Dedifferentiated amniotic fluid mesenchymal stem cell (primary cell): ENCODE results near the gene ACTR1B.
"Not testable (repeated sequence)": the region's sequence is repeated elsewhere in the genome, so short reads cannot be mapped to it uniquely, and the experiment has no call there.

Source experiments
- DNase-seq: peaks from one replicate; pipeline ENCODE4 v3.0.0-alpha.2; 2016; ENCODE audit errors: extremely low spot score

The ACTR1B gene

GRCh38 chr2:97658691-97659157, 5.1 kb downstream of the ACTR1B start:
- no peak for DNase-seq

DNA sequence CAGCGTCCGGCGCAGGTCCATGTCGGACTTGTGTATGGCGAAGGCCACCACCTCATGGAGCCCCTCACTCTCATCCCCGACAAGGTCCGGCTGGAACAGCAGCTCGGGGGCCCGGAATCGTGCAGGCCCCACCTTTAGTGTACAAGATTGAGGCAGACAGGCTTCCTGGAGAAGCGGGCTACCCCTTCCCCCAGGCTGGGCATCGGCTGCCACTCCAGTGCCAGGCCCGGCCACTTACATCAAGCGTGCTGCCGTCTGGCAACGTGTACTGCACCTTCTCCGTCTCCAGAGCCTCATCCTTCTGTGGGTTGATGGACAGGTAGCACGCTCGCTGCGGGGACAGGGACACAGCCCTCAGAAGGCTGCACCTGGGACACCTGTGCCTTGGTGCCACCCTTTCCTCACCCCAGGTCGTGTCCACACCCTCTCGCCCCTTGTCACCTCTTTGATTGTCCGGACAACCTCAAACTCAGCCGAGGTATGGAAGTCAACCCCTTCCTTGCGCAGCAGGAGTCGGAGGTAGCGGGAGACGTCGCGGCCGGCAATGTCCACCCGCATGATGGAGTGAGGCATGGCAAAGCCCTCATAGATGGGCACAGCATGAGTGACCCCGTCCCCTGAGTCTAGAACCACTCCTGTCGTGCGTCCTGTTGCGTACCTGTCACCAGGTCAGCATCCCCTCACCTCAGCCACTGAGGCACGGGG, 5.7 kb downstream of the ACTR1B start:
- DNase-seq: no peak

DNA sequence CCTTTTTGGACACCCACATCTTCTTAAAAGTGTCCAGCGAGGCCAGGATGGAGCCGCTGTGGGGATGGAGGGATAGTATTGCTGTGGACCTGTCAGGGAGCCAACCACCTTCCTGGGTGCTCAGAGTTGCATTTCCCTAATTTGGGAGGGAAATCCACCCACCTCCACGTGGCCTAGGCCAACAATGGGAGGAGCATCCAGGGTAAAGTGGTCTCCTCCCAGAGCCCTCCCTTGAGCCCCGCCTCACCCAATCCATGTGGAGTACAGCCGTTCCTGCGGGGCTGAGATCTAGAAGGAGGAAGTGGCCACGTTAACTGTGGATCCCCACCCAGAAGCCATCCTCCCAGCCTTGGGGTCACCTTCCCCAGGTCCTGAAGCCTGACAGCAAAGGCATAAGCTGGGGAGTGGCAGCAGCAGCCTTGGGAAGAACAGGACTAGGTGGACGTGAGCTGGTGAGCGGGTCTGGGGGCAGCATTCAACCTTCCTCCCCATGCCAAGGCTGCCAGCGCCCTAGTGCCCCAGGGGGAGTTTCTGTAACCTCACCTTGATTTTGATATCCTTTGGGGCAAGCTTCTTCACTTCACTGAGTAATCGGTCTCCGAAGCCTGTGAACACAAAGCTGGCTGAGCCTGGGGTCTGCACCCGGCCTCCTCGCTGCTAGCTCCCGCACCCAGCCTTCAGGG, 6.8 kb downstream of the ACTR1B start:
- DNase-seq: no peak

DNA sequence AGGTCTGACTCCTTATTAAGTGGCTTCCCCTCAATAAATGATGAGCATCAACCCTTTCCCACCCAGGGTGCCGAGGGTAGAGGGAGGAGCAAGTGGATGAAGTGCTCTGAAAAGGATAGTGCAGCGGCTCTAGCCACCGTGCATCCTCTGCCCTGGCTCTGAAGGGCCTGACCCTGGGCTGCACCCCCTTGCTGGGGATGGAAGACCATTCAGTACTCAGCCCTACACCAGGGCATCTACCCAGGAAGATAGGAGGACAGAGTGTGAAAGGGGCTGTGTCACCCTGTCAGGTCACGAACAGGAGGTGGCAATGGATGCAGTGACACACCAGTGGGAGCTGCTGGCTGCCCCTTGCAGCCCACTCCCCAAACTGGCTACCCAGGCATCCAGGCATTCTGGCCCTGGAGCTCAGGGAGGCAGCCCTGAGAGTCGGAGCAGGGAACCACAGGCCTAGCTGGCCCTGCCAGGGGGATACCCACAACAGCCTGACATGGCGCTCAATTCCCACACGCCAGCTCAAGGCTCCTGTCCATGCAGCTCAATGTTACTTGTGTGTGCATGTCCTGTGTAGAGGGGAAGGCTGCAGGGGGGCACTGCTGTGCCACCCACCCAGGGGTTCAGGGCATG, 7.6 kb downstream of the ACTR1B start:
- DNase-seq: no peak

- DNase-seq: no peak
Observed at GRCh38 chr2:97654791-97655190, 9.1 kb downstream of the ACTR1B start.

- no peak for DNase-seq
Observed at GRCh38 chr2:97654309-97654708, 9.5 kb downstream of the ACTR1B start.

DNA sequence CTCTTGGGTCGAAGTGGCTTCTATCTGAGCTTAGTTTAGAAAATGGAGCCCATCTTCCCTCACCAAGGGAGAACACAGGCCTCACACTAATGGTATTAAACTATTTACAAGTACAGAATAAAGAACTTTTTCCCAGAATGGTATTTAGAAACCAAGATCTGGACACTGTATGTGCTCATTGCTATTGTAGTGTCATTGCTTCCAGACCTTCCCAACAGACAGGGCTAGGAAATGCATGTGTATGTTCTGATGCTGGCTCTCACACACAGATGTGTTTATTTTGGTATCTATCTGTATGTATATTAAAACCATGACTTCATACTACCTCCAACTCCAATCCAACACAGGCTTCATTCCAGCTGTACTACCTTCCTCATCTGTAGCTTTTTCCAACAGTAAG, 10.0 kb downstream of the ACTR1B start:
- DNase-seq: no peak

DNA sequence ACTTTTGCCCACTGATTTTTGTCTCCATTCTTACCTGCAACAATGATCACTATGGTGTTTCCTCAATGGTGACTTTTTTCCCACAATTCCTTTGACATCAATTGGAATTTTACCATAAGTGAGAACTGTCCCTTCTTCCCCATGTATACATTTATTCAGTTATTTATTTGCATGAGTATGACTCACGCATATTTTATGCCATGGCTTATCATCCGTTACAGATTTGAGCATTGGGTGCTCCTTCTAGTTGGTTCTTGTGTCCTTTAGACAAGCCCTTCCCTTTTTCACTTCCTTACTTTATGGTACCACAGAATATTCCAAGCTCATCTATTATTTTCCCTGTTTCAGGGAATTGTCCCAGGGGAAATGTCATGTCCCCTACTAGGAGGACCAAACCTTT, 10.4 kb downstream of the ACTR1B start:
- DNase-seq: no peak

DNA sequence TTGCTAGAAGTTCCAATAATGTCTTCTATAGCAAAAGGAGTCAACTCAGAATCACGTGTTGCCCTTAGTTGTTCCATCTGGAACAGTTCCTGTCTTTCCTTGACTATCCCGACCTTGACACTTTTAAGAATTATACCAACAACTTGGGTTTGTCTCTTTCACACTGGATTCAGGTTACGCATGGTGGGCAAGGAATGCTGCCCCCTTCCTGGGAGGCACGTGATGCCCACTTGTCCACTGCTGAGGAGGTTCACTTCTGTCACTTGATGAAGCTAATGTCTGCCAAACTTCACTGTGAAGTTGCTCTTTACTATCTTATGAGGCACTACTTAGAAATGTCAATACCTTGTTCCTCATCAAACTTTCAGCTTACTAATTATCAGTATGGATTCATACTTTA, 12.7 kb downstream of the ACTR1B start:
- DNase-seq: no peak

GRCh38 chr2:97646977-97647376, 16.9 kb downstream of the ACTR1B start:
- no peak for DNase-seq

DNA sequence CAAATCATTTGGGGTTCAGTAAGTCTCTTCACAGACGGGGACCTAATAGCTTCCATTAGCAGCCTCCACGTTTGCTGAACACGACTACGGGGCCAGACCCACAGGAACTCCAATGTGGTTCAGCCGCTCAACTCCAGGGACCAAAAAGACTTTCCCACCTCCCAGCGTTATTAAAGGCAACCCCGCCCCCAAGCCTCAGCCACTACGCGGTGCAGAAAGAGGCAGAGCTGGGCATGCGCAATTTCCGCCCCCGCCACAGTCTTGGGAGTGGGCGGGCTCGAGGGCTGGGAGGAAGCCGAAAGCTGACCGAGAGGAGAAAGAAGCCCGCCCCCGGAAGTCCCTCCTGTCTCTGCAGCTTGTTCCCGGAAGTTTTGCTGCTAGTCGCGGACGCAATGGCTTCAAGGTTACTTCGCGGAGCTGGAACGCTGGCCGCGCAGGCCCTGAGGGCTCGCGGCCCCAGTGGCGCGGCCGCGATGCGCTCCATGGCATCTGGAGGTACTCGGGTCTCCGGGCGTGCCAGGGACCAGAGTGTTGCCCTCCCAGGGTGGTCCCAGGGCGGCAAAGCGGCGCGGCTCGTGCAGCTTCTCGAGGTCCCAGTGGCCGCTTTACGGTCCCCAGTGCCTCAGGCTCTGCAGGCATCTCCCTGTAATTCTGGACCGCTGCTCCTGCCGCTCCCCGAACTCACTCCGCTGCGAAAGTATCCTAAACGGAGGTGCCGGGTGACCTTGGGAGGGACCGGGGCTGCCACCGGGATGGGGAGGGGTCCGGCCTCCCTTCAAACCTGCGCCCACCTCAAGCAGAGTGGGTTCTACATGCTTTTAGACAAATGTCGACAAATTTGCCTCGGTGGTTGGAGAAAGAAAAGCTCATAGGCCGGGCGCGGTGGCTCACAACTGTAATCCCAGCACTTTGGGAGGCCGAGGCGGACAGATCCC, 17.9 kb downstream of the ACTR1B start, which contains the start of gene COX5B:
COX5B (plus strand) TSS at position 368 of the 935 bp plus-strand sequence; CDS start at position 393, 25 bp downstream.
- DNase-seq: peak; percentile 98

- DNase-seq: no peak
Observed at GRCh38 chr2:97645112-97645694, 18.6 kb downstream of the ACTR1B start.

GRCh38 chr2:97644023-97644717, 19.7 kb downstream of the ACTR1B start:
- no peak for DNase-seq

DNA sequence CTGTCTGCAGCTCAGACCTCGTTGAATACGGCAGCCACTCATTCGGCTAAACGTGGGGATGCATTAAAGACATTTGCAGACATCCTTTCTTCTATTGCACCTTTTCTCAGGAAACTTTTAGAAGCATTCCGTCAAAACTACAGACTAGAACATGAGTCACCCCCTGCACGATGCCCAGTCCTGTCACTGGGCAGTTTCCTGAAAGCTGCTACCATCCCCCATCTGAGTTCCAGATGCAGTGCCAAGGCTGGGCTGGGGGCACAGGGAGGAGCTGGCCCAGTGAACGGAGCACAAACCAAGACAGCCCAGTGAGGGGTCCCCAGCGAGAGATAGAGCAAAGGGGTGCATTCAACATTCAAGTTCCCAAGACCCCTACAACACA, 37.8 kb downstream of the ACTR1B start:
- DNase-seq: not testable (repeated sequence)

DNA sequence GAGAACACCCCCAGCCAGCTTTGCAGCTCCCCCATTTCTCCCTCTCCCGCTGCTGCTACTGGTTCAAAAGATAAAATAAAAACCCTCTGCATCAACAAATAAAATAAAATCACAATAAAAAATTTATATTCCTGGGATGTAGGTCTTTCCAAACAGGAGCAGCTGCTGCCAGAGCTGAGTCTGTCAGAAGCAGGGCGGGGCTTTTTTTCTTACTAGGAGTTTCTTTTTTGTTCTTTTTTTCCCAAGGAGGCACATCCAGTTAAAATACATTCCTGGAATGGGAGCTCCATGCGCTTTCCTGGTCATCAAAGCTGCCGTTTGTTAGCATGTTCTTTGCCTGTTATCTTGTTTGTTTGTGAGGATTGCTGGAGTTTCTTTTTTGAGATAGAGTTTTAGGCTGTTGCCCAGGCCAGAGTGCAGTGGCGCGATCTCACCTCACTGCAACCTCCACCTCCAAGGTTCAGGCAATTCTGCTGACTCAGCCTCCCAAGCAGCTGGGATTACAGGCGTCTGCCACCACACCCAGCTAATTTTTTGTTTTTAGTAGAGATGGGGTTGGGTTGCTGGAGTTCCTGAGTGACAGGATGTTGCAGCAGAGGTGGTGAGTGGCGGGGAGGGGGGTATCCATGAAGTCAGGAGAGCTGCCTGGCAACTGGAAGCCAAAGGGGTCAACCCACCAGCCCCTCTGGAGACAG, 38.3 kb downstream of the ACTR1B start:
- not testable (repeated sequence) for DNase-seq

DNA sequence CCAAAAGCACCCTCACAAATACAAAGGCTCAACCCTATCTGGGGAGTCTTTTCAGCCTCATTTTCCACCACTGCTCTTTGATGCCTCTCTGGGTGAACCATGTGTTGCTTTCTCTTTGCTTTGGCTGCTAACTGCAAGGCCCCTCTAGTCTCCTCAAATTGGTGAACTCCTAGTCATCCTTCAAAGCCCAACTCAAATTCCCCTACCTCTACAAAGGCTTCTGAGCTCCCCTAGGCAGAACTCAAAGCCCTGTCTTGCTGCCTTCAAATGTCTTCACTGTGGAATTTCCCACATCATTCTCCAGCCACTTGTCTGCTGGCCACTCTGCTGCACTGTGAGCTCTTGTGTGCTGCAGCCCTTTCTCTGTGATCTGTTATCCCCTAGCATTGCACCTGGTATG, 40.9 kb downstream of the ACTR1B start:
- DNase-seq: not testable (repeated sequence)

DNA sequence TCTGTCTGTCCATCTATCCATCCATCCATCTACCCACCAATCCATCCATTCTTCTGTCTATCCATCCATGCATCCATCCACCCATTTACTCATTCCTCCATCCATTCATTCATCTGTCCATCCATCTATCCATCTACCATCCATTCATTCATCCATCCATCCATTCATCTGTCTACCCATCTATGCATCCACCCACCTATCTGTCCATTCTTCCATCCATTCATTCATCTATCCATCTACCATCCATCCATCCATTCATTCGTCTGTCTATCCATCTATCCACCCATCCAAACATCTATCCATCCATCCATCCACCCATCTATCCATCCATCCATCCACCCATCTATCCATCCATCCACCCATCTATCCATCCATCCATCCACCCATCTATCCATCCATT, 43.4 kb downstream of the ACTR1B start:
- DNase-seq: not testable (repeated sequence)

GRCh38 chr2:97618939-97619827, 44.7 kb downstream of the ACTR1B start:
- DNase-seq: not testable (repeated sequence)

GRCh38 chr2:97617911-97618310, 45.9 kb downstream of the ACTR1B start:
- DNase-seq: no peak
